Measurements from ENCODE around the gene CD27. TPM values are rescaled to one million over a fixed set of nuclear protein-coding genes. Genes with fewer than 3 reads are reported as not detected.

Gene CD27
- total and polyA plus RNA-seq, 2 of the 13 experiments (the other 11 are each of a cell fraction or from before 2014, with no cell fraction given), result 0.12 TPM; not detected in 1

GRCh38 chr12:6470375-6471163 lies 25.8 kb downstream of the CD27 start, which contains the start of gene VAMP1 (continued):
- peak; percentile 87; the same call in 1 of the 2 replicates for TF ChIP-seq SMYD3 (CRISPR knock-in tag; IDR thresholded peaks at IDR 0.05)
- TF ChIP-seq, protein P1, sequence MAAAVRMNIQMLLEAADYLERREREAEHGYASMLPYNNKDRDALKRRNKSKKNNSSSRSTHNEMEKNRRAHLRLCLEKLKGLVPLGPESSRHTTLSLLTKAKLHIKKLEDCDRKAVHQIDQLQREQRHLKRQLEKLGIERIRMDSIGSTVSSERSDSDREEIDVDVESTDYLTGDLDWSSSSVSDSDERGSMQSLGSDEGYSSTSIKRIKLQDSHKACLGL (CRISPR knock-in tag; IDR thresholded peaks at IDR 0.05), result no peak; the same call in 1 of the 2 replicates
- TF ChIP-seq ETV6 (CRISPR knock-in tag; conservative IDR thresholded peaks at IDR 0.05), result peak; percentile 82
- TF ChIP-seq ZNF333 (CRISPR knock-in tag; IDR thresholded peaks at IDR 0.05; ENCODE audit: borderline replicate concordance), result no peak
- no peak for TF ChIP-seq ATF7 (IDR thresholded peaks at IDR 0.05)
- no peak for TF ChIP-seq ATF7 (CRISPR knock-in tag; IDR thresholded peaks at IDR 0.05)
- TF ChIP-seq ZNF530 (CRISPR knock-in tag; IDR thresholded peaks at IDR 0.05; ENCODE audit: low read depth), result no peak
- TF ChIP-seq NFKB2 (CRISPR knock-in tag; IDR thresholded peaks at IDR 0.05; ENCODE audit: borderline replicate concordance), result no peak; the same call in 1 of the 2 replicates
- TF ChIP-seq ZSCAN25 (CRISPR knock-in tag; IDR thresholded peaks at IDR 0.05), result no peak
- peak; percentile 73; the same call in 1 of the 2 replicates for TF ChIP-seq ZNF549 (CRISPR knock-in tag; IDR thresholded peaks at IDR 0.05)
- no peak for TF ChIP-seq NCOA1 (CRISPR knock-in tag; IDR thresholded peaks at IDR 0.05)
- TF ChIP-seq GATAD1 (CRISPR knock-in tag; IDR thresholded peaks at IDR 0.05), result peak; percentile 35; the same call in 1 of the 2 replicates
- TF ChIP-seq ZNF615 (CRISPR knock-in tag; IDR thresholded peaks at IDR 0.05; ENCODE audit: borderline replicate concordance), result no peak
- TF ChIP-seq PCBP2 (optimal IDR thresholded peaks at IDR 0.05; ENCODE audit: low read depth, low read length, poor library complexity, severe bottlenecking), result no peak
- TF ChIP-seq ZNF367 (CRISPR knock-in tag; IDR thresholded peaks at IDR 0.05; ENCODE audit: borderline replicate concordance), result 0 out of 2 replicates have a peak, but pooled peaks have one; percentile 22
- TF ChIP-seq HMG20A (CRISPR knock-in tag; IDR thresholded peaks at IDR 0.05; ENCODE audit: borderline replicate concordance), result no peak
- no peak for TF ChIP-seq KAT2B (IDR thresholded peaks at IDR 0.05; ENCODE audit: borderline replicate concordance, low read depth, low read length)
- TF ChIP-seq ARID5B (CRISPR knock-in tag; IDR thresholded peaks at IDR 0.05), result peak; percentile 28
- TF ChIP-seq, protein P2, sequence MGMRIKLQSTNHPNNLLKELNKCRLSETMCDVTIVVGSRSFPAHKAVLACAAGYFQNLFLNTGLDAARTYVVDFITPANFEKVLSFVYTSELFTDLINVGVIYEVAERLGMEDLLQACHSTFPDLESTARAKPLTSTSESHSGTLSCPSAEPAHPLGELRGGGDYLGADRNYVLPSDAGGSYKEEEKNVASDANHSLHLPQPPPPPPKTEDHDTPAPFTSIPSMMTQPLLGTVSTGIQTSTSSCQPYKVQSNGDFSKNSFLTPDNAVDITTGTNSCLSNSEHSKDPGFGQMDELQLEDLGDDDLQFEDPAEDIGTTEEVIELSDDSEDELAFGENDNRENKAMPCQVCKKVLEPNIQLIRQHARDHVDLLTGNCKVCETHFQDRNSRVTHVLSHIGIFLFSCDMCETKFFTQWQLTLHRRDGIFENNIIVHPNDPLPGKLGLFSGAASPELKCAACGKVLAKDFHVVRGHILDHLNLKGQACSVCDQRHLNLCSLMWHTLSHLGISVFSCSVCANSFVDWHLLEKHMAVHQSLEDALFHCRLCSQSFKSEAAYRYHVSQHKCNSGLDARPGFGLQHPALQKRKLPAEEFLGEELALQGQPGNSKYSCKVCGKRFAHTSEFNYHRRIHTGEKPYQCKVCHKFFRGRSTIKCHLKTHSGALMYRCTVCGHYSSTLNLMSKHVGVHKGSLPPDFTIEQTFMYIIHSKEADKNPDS (CRISPR knock-in tag; IDR thresholded peaks at IDR 0.05), result no peak; the same call in 1 of the 2 replicates
- TF ChIP-seq THAP11 (CRISPR knock-in tag; IDR thresholded peaks at IDR 0.05), result peak; percentile 64
- peak; percentile 98 for TF ChIP-seq POLR2AphosphoS5 (IDR thresholded peaks at IDR 0.05; ENCODE audit: low read depth, low read length)
- no peak for TF ChIP-seq HOXA7 (CRISPR knock-in tag; IDR thresholded peaks at IDR 0.05)
- TF ChIP-seq AKAP8 (CRISPR knock-in tag; IDR thresholded peaks at IDR 0.05), result no peak; the same call in 1 of the 2 replicates
